Vagina (tissue), 2 donors: ENCODE measurements around the gene KRTDAP.

ENCODE experiments used
- POLR2AphosphoS5 ChIP-seq, 2 donors: sonication (generic); formaldehyde crosslinking; IDR thresholded peaks; one replicate each; pipeline ENCODE4 v1.9.0; 2017; ENCODE audit warnings: antibody characterized with exemption in 2 of 2, mild to moderate bottlenecking in 2 of 2, low read depth in 1 of 2; ENCODE audit not compliant: insufficient read depth in 1 of 2
- TF ChIP-seq, protein P1 (sequence below), 3 experiments: fragments of 450-650 bp in 2 of 3; fragments of 200-600 bp in 1 of 3; sonication (generic) in 1 of 3; IDR thresholded peaks; one replicate each; pipeline ENCODE4 v1.5.1; 2017 to 2019; ENCODE audit warnings: antibody characterized with exemption in 3 of 3, mild to moderate bottlenecking in 2 of 3, moderate library complexity in 2 of 3

DNA sequence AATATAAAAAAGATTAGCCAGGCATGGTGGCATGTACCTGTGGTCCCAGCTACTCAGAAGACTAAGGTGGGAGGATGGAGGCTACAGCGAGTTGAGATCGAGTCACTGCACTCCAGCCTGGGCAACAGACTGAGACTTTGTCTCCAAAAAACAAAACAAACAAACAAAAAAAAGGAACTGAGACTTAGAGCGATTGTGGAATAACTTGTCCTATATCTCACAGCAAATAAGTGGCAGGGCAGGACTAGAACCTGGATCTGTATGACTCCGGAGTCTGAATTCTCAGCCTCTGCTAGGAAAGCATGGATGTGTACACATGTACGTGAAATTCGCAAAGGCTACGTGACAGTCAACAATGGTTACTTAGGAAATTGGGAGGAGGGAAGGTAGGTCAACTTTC lies 20.1 kb downstream of the KRTDAP start:
- TF ChIP-seq, protein P1, sequence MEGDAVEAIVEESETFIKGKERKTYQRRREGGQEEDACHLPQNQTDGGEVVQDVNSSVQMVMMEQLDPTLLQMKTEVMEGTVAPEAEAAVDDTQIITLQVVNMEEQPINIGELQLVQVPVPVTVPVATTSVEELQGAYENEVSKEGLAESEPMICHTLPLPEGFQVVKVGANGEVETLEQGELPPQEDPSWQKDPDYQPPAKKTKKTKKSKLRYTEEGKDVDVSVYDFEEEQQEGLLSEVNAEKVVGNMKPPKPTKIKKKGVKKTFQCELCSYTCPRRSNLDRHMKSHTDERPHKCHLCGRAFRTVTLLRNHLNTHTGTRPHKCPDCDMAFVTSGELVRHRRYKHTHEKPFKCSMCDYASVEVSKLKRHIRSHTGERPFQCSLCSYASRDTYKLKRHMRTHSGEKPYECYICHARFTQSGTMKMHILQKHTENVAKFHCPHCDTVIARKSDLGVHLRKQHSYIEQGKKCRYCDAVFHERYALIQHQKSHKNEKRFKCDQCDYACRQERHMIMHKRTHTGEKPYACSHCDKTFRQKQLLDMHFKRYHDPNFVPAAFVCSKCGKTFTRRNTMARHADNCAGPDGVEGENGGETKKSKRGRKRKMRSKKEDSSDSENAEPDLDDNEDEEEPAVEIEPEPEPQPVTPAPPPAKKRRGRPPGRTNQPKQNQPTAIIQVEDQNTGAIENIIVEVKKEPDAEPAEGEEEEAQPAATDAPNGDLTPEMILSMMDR (IDR thresholded peaks at IDR 0.05) = no peak
- TF ChIP-seq POLR2AphosphoS5 (IDR thresholded peaks at IDR 0.05; ENCODE audit: insufficient read depth in 1 of 2, low read depth in 1 of 2) = no peak
